WTC11 (cell line): ENCODE measurements around the gene TMEM141.

Source experiments
- FOXJ3 ChIP-seq: sonication (generic); formaldehyde crosslinking; IDR thresholded peaks from 2 replicates; pipeline ENCODE4 v1.9.0; 2021; ENCODE audit warnings: missing genetic modification reagents, mild to moderate bottlenecking, borderline replicate concordance
- NFE2L1 ChIP-seq: sonication (generic); formaldehyde crosslinking; IDR thresholded peaks from 2 replicates; pipeline ENCODE4 v1.8.1; 2023; ENCODE audit warnings: missing genetic modification reagents
- TF ChIP-seq, protein P1 (sequence below): fragments of 200-600 bp; IDR thresholded peaks from 2 replicates; pipeline ENCODE4 v1.8.0; 2022; ENCODE audit warnings: antibody characterized with exemption
- TF ChIP-seq, protein P2 (sequence below): sonication (generic); formaldehyde crosslinking; IDR thresholded peaks from 2 replicates; pipeline ENCODE4 v1.8.0; 2022; ENCODE audit warnings: mild to moderate bottlenecking, missing genetic modification reagents

DNA sequence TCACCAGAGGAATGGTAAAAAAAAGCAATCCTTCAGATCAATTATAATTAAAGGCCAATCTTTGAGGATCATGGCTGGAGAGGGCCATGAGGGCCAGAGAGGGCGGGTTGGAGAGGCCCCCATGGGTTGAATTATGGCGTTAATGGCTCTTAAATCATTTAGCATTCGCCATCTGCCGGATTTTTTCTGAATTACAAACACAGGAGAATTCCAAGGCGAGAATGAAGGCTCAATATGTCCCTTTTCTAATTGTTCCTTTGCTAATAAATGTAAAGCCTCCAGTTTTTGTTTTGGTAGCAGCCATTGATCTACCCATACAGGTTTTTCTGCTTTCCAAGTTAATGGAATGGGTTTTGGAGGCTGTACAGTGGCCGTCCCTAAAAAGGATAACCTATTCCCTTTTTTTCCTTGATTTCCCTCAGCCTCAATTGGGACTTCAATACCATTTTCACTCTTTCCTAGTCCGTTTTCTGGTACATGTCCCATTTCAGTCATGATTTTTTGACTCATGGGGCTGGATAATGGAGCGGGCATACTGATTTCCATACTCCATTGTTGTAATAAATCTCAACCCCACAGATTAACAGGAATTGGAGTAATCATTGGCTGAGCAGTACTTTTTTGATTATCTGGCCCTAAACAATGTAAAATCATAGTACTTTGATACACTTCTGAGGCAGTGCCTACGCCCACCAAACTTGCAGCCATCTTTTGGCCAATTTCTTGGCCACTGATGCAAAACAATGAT, 6.7 kb upstream of the TMEM141 start:
- TF ChIP-seq, protein P1, sequence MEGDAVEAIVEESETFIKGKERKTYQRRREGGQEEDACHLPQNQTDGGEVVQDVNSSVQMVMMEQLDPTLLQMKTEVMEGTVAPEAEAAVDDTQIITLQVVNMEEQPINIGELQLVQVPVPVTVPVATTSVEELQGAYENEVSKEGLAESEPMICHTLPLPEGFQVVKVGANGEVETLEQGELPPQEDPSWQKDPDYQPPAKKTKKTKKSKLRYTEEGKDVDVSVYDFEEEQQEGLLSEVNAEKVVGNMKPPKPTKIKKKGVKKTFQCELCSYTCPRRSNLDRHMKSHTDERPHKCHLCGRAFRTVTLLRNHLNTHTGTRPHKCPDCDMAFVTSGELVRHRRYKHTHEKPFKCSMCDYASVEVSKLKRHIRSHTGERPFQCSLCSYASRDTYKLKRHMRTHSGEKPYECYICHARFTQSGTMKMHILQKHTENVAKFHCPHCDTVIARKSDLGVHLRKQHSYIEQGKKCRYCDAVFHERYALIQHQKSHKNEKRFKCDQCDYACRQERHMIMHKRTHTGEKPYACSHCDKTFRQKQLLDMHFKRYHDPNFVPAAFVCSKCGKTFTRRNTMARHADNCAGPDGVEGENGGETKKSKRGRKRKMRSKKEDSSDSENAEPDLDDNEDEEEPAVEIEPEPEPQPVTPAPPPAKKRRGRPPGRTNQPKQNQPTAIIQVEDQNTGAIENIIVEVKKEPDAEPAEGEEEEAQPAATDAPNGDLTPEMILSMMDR = no peak
- TF ChIP-seq FOXJ3 (CRISPR knock-in tag) (no peak), NFE2L1 (CRISPR knock-in tag) (no peak)
- TF ChIP-seq, protein P2, sequence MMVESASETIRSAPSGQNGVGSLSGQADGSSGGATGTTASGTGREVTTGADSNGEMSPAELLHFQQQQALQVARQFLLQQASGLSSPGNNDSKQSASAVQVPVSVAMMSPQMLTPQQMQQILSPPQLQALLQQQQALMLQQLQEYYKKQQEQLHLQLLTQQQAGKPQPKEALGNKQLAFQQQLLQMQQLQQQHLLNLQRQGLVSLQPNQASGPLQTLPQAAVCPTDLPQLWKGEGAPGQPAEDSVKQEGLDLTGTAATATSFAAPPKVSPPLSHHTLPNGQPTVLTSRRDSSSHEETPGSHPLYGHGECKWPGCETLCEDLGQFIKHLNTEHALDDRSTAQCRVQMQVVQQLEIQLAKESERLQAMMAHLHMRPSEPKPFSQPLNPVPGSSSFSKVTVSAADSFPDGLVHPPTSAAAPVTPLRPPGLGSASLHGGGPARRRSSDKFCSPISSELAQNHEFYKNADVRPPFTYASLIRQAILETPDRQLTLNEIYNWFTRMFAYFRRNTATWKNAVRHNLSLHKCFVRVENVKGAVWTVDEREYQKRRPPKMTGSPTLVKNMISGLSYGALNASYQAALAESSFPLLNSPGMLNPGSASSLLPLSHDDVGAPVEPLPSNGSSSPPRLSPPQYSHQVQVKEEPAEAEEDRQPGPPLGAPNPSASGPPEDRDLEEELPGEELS = no peak
